KOPT-K1 (cell line): ENCODE measurements around the gene ALOX5.
"Not testable (repeated sequence)": the region's sequence is repeated elsewhere in the genome, so short reads cannot be mapped to it uniquely, and the experiment has no call there.

Experiments
- H3K27ac ChIP-seq: fragments of 200-600 bp; sonication (generic); 2 replicates; pipeline ENCODE4 v1.5.1; 2016; ENCODE audit warnings: antibody characterized with exemption, mild to moderate bottlenecking, low read depth, low read length; ENCODE audit not compliant: poor library complexity, severe bottlenecking
- H3K36me3 ChIP-seq: fragments of 200-600 bp; sonication (generic); 2 replicates; pipeline ENCODE4 v1.5.1; 2017; ENCODE audit warnings: antibody characterized with exemption, mild to moderate bottlenecking, low read length, moderate library complexity; ENCODE audit not compliant: insufficient read depth
- H3K9me3 ChIP-seq: fragments of 200-600 bp; sonication (generic); 2 replicates; pipeline ENCODE4 v1.5.1; 2017; ENCODE audit warnings: antibody characterized with exemption, low read length, mild to moderate bottlenecking; ENCODE audit not compliant: insufficient read depth, poor library complexity, severe bottlenecking

The ALOX5 gene

DNA sequence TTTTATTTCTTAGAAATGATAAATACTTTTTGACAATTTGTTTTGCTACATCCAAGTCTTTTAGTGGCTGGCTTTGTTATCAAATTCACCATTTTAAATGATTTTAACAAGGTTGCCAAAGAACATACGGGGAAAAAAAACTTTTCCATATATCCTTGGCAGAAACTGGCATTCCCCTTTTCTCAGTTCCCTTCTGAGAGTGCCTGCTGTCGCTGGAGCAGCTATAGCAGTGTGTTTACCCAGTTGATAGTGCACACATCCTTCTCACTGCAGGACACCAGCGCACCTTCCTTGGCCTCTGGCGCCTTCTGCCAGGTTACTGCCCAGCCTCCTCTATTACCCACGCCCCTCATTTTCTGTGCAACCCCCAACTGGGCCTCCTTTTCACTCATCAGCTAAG, 94.1 kb downstream of the ALOX5 start:
- Histone ChIP-seq H3K27ac (no peak overlapping the region), H3K9me3 (no peaks in the 10 kb centered on the region), H3K36me3 (no peaks in the 10 kb centered on the region)

DNA sequence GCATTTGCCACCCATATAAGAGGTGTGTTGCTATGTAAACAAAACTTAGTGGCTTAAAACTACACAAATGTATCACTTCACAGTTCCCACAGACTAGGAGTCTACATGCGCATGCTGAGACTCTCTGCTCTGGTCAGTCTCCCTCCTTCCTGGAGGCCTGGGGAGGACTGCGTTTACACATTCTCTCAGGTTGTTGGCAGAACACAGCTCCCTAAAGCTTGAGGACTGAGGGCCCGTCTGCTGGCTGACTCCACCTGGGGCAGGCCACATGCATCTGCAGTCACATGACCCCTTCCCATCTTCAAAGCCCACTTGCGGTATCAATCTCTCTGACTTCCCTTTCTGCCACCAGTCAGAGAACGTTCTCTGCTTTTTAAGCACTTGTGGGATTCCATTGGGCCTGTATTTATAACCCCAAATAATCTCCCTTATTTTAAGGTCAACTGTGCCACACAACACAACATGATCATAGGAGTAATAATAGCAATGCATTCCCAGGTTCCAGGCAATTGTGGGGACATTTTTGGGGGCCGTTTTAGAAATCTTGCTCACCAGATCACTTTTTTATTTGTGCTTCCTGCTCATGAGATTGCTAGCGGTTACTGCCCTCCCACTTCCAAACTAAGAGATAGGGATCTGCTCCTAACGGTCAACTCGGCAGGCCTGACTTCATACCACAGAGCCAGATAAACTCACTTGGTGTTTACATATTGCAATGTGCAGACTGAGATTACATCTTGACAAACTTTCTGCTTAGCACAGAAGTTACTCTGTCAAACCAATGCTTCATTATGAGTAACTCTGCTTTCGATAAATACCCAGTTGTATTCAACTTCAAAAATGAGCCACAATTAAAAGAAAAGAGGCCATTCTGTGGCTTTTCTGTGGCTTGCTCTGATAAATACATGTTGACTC, 96.3 kb downstream of the ALOX5 start:
- peak overlapping the region; percentile 46 for H3K27ac ChIP-seq
- no peaks in the 10 kb centered on the region for H3K36me3 ChIP-seq
- H3K9me3 ChIP-seq = peaks cover under 1% of the 10 kb centered on the region

DNA sequence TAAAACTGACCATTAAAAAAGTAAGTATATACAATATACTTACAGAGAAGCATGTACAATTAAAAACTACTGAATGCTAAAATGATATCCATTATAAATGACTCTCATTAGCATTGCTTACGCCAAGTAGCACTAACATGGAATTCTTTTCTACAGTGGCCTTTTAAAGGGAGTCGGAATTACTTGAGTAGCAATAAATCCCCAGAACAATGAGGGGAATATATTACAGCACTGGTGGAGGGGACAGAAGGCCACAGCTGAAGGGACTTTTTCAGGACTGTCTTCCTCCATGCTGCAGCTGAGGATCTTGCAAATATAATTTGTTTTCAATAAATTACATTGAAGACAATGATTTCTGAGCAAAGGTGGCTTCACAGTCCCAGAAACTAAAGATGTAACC, 97.0 kb downstream of the ALOX5 start:
- Histone ChIP-seq H3K27ac (no peak overlapping the region), H3K36me3 (no peaks in the 10 kb centered on the region)

DNA sequence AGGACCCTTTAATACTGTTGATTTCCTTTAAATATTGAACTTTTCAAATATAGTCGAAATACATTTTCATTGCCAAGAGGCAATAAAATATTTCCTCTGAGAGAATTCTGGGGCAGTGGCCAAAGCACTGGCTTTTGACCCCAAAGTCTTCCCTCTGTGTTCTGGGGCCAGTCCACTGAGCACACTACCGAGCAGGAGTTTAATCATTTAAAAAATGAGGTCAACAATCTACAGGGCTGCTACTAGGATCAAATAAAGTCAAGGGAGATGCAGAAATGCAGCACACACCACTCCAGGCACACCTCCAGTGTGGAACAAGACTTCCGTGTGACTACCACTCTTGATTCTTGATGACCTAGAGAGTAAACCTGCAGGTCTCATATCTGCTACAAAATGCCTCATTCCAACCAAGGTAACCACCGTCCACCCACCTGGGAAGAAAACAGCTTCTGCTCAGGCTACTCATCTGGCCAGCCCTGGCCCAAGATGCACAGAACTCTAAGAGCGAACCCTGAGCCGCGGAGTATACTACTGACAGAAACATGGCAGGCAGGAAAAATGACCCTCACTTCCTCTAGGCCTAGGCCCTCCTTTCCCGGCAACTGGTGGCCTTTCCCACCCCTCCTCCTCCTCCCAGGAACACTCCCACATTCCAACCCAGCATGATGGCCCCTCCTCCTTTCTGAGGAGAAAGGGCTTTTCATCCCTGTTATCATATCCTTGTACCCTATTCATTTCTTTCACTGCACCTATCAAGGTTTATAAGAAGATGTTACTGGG, 97.7 kb downstream of the ALOX5 start:
- Histone ChIP-seq H3K9me3 (peaks cover 14% of the 10 kb centered on the region), H3K27ac (no peak overlapping the region), H3K36me3 (no peaks in the 10 kb centered on the region)

More for the DNA sequence above, 97.0 kb downstream of the ALOX5 start:
- peaks cover 7% of the 10 kb centered on the region for H3K9me3 ChIP-seq

DNA sequence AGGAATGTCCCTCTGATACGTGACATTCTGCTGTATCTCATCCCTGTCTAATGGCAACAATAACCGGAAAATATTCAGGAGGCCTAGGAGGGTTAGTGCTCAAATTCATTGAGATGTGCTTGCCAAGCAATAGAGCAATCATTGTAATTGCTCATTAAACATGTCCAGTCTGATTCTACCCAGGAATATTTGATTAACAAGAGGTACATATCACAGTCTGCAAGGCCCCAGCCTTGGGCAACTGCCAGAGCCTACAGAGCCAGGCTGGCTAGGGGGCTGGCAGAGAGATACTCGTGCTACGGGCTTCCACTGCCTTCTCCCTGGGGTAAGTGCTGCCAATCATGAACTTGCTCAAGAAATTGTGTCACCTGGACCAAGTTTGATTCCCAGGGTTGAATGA, 99.1 kb downstream of the ALOX5 start:
- Histone ChIP-seq H3K9me3 (peaks cover 24% of the 10 kb centered on the region), H3K36me3 (no peaks in the 10 kb centered on the region), H3K27ac (no peak overlapping the region)

DNA sequence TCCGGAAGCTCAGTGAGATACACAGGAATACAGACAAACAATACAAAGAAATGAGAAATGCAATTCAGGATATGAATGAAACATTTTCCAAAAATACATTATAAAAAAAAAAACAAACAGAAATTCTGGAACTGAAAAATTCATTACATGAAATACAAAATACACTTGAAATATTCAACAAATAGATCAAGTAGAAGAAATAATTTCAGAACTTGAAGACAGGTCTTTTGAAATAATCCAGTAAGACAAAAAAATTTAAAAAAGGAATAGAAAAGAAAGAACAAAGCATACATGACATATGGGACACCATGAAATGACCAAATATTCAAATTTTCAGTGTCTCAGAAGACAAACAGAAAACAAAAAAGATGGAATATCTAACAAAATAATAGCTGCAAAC, 102.5 kb downstream of the ALOX5 start:
- Histone ChIP-seq H3K9me3 (peaks cover 28% of the 10 kb centered on the region), H3K36me3 (no peaks in the 10 kb centered on the region), H3K27ac (no peak overlapping the region)

DNA sequence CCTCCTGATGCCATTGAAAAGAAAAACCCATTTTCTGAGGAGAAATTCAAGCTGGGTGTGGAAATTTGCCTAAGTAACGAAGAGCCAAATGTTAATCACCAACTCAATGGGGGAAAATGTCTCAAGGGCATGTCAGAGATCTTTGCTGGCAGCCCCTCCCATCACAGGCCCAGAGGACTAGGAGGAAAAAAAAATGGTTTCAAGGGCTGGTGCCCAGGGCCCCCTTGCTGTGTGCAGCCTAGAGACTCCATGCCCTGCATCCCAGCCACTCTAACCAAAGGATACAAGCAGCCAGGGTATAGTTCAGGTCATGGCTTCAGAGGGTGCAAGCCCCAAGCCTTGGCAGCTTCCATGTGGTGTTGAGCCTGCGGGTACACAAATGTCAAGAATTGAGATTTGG, 106.3 kb downstream of the ALOX5 start:
- Histone ChIP-seq H3K9me3 (peaks cover 28% of the 10 kb centered on the region), H3K36me3 (no peaks in the 10 kb centered on the region), H3K27ac (no peak overlapping the region)

DNA sequence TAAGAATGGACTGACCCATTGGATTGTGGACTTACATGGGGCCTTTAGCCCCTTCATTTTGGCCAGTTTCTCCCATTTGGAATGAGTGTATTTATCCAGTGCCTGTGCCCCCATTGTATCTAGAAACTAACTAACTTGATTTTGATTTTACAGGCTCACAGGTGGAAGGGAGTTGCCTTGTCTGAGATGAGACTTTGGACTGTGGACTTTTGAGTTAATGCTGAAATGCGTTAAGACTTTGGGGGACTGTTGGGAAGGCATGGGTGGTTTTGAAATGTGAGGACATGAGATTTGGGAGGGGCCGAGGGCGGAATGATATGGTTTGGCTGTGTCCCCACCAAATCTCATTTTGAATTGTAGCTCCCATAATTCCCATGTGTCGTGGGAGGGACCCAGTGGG, 107.1 kb downstream of the ALOX5 start:
- not testable (repeated sequence) for H3K27ac ChIP-seq, H3K36me3 ChIP-seq
- H3K9me3 ChIP-seq = peaks cover 20% of the 10 kb centered on the region

DNA sequence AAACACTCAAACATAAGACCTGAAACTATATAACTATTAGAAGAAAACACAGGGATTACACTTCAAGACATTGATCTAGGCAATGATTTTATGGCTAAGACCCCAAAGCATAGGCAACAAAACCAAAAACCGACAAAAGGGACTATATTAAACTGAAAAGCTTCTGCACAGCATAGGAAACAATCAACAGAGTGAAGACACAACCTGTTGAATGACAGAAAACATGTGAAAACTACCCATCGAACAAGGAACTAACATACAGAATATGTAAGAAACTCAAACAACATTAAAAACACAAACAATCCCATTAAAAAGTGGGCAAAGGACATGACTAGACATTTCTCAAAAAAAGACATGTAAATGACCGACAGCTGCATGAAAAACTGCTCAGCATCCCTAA, 109.0 kb downstream of the ALOX5 start:
- Histone ChIP-seq H3K36me3 (no peaks in the 10 kb centered on the region), H3K9me3 (peaks cover 4% of the 10 kb centered on the region), H3K27ac (no peak overlapping the region)

DNA sequence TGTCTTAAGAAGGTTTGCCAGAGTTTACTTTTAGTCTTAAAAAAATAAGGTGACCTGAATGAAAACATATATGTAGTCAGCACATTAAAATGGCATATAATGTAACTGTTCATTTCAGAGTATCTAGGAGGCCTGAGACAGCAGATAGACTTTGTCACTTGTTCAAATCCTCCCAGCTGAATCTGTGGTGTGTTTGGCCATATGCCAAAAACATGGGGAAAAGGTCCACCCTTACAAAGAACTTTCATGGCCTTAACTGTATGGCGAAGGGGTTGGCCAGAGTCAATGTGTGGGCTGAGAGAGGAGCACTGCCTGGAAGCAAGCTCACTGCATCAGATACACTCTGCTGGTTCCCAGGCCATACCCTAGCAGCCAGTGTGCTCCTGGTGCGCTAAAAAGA, 113.7 kb downstream of the ALOX5 start:
- Histone ChIP-seq H3K36me3 (no peaks in the 10 kb centered on the region), H3K27ac (no peak overlapping the region), H3K9me3 (no peaks in the 10 kb centered on the region)

DNA sequence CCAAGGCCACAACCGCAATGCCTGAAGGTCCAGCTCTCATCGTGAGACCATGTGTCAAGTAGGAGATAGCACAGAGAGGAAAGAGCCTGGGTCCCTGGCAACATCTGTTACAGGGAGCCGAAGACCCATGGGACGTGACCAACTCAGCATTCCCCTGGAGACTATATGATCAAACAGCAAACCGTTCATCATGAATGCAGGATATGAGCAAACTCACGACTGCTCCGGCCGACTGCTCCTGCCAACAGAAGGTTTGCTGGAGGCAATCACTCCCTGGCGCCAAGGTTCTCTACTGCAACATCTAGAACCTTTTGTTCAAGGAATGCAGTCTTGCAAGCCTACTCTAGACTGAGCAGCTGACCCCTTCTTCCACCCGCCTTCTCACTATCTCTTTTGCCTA, 114.3 kb downstream of the ALOX5 start:
- H3K9me3 ChIP-seq = no peaks in the 10 kb centered on the region

DNA sequence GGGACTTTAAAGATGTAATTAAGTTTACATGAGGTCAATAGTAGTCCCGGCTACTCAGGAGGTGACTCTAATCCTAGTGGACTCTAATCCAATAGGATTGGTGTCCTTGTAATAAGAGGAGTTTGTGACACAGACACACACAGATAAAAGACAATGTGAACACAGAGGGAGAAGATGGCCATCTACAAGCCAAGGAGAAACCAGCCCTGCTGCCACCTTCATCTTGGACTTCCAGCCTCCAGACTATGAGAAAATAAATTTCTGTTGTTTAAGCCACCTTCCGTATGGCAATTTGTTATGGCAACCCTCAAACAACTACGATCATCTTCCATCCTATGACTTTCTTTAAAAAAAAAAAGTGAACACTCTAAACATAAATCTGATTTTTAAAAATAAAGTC, 116.3 kb downstream of the ALOX5 start:
- no peaks in the 10 kb centered on the region for H3K36me3 ChIP-seq
- H3K9me3 ChIP-seq = peaks cover 3% of the 10 kb centered on the region
- no peak overlapping the region for H3K27ac ChIP-seq

More for the DNA sequence above, 114.3 kb downstream of the ALOX5 start:
- H3K36me3 ChIP-seq = no peaks in the 10 kb centered on the region
- H3K27ac ChIP-seq = no peak overlapping the region

DNA sequence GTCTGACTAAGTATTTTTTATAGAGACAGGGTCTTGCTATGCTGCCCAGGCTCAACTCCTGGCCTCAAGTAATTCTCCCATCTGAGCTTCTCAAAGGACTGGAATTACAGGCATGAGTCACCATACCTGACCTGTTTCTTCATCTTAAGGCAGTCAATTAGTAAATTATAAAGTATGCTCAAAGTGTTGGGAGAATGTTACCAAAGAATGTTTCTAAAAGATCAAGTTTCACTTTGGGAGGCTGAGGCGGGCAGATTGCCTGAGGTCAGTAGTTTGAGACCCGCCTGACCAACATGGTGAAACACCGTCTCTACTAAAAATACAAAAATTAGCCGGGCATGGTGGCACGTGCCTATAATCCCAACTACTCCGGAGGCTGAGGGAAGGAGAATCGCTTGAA, 117.0 kb downstream of the ALOX5 start:
- peaks cover 9% of the 10 kb centered on the region for H3K9me3 ChIP-seq
- no peaks in the 10 kb centered on the region for H3K36me3 ChIP-seq
- no peak overlapping the region for H3K27ac ChIP-seq
